OCI-LY1 (cell line): ENCODE results near the gene MSS51.

Experiments
- EZH2 ChIP-seq: fragments of 200-600 bp; sonication (generic), shearing (Covaris generic); IDR thresholded peaks from 2 replicates; pipeline ENCODE4 v1.8.0; 2017; ENCODE audit warnings: borderline replicate concordance, mixed run types, mild to moderate bottlenecking, antibody characterized with exemption, low read length, moderate library complexity, mixed read lengths
- TF ChIP-seq, protein P1 (sequence below): fragments of 200-600 bp; sonication (generic), shearing (Covaris generic); IDR thresholded peaks from 2 replicates; pipeline ENCODE4 v1.5.1; 2017; ENCODE audit warnings: mild to moderate bottlenecking, antibody characterized with exemption, low read length, moderate library complexity, mixed read lengths

DNA sequence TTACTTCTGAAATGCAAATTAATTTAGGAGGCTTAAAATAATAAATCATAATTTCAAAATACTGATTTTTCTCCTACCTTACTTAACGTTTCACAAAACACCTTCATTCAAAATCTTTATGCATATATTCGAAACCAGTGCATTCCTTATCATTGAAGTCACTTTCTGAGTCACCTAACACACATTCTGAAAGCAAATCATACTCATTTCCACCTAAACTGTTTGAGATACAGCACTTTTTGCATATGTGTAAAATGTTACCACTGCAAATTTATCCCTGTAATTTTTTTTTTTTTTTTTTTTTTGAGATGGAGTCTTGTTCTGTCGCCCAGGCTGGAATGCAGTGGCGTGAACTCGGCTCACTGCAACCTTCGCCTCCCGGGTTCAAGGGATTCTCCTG is 46.8 kb upstream of the MSS51 start:
- TF ChIP-seq, protein P1, sequence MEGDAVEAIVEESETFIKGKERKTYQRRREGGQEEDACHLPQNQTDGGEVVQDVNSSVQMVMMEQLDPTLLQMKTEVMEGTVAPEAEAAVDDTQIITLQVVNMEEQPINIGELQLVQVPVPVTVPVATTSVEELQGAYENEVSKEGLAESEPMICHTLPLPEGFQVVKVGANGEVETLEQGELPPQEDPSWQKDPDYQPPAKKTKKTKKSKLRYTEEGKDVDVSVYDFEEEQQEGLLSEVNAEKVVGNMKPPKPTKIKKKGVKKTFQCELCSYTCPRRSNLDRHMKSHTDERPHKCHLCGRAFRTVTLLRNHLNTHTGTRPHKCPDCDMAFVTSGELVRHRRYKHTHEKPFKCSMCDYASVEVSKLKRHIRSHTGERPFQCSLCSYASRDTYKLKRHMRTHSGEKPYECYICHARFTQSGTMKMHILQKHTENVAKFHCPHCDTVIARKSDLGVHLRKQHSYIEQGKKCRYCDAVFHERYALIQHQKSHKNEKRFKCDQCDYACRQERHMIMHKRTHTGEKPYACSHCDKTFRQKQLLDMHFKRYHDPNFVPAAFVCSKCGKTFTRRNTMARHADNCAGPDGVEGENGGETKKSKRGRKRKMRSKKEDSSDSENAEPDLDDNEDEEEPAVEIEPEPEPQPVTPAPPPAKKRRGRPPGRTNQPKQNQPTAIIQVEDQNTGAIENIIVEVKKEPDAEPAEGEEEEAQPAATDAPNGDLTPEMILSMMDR, result no peak
- TF ChIP-seq EZH2, result no peak
